Stomach (tissue), 4 donors: ENCODE results near the gene FAM229A.

Source experiments
- CTCF ChIP-seq, 7 experiments: fragments of 450-650 bp in 4 of 7; fragments of 200-600 bp in 3 of 7; sonication (generic) in 3 of 7; IDR thresholded peaks; one replicate each; pipeline ENCODE4 v1.5.1; 2016 to 2019; ENCODE audit warnings: antibody characterized with exemption in 7 of 7, control low read depth in 2 of 7, mild to moderate bottlenecking in 1 of 7
- POLR2A ChIP-seq, 4 donors: fragments of 450-650 bp; IDR thresholded peaks; one replicate each; pipeline ENCODE4 v1.6.1; 2016; ENCODE audit warnings: antibody characterized with exemption in 4 of 4, control low read depth in 2 of 4, mild to moderate bottlenecking in 1 of 4, moderate library complexity in 1 of 4

DNA sequence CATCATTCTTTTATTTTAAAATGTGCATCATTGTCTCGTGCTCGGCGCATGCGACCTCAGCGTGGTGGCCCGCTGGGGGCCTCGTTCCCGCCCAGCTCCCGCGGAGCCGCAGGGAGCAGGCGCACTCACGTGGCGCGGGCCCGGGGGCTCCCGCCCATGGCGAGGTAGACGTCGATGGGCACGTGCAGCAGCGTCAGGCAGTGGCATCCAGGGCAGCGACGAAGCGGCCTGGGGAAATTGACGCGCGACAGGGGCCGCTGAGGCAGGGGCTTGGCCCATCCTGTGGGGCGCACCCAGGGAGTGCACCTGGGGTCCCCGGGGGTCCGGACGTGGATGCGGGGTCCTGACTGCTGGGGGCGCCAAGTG is 994 bp downstream of the FAM229A start:
- TF ChIP-seq CTCF (IDR thresholded peaks at IDR 0.05) (no peak), POLR2A (IDR thresholded peaks at IDR 0.05) (no peak)
